ENCODE results near the gene MAP3K14.
A peak's percentile ranks its signal among the peaks of the same experiment; 100 is the strongest.

Gene MAP3K14

DNA sequence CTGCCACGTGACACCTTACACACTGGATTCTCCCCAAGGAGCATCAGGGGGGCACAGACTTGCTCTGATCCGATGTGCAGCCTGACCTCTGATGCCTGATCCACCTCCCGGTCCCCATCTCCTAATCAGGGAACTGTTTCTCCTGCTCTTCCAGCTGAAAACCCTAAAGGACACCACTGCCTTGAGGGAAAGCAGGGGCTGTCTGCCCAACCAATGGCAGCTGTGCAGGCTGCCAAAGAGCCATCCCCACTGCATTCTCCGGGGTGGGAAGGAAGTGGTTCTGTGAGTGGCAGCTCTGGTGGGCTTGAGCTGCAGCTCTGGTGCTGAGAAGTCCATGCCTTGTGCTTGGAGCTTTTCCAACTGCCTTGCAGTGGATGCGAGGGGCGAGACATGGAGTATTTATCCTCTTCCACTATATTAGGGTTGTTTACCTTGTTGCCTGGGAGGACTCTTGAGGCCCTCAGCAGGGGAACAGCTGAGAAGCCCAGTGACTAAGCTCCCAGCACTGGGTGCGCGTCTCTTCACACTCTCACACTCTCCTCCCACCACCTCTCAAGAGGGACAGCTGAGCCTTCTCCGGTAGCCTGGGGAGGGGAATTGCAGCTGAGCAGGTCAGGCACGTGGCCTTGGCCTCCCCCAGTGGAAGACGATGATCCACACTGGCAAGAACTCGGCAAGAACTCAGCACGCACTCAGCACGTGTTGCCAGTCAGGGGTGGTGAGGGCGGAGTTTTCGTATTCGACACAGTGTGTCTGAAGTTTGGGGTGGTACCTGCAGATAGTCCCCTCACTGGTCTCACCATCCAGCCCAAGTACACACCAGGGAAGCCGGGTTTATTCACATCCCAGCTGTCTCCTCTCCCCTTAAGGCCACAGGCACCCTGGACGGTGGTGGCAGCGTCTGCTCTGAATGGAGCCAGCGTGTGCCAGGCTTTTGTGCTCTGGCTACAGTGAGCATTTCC, 33.9 kb downstream of the MAP3K14 start:
- no peak for TF ChIP-seq CTCF (IDR thresholded peaks at IDR 0.05; ENCODE audit: low read depth, low read length, missing control alignments)

GRCh38 chr17:45279898-45280297, 36.9 kb downstream of the MAP3K14 start:
- DNase-seq (ENCODE audit: extremely low read depth, low read depth): no peak
- H3K4me3 ChIP-seq (replicated peaks; ENCODE audit: low read depth, low read length): no peak overlapping the region
- no peak for TF ChIP-seq CTCF (IDR thresholded peaks at IDR 0.05; ENCODE audit: low read depth, low read length, missing control alignments)

More for the DNA sequence above, 33.9 kb downstream of the MAP3K14 start:
- H3K4me3 ChIP-seq (replicated peaks; ENCODE audit: low read depth, low read length): no peak overlapping the region
- DNase-seq (ENCODE audit: extremely low read depth, low read depth): no peak

GRCh38 chr17:45277992-45278391, 38.8 kb downstream of the MAP3K14 start:
- no peak for DNase-seq (ENCODE audit: extremely low read depth, low read depth)
- H3K4me3 ChIP-seq (replicated peaks; ENCODE audit: low read depth, low read length): no peak overlapping the region

DNA sequence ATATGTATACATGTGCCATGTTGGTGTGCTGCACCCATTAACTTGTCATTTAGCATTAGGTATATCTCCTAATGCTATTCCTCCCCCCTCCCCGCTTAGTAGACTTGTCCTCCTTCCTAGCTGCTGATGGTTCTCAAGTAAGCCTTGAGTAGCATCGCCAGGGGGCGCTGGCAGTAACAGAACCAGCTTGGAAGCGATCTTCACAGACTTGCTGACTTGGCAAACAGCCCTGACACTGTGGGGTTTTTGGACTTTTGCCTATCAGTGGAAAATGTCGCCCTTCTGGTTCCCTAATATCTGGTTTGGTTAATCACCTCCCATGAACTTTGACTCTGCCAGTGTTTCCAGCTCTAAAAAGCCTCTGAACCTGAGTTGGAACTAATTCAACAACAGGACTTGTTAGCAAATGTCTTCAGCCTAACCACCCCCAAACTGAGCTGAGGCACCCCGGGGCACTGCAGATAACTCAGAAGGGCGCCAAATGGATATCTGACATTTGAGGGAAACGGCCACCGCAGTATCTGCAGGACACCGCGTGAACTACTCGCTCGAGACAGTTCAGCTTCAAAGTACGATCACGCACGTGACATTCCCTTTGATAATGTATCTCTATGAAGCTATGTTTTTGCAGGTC, 39.5 kb downstream of the MAP3K14 start:
- no peak overlapping the region for H3K4me3 ChIP-seq (replicated peaks; ENCODE audit: low read depth, low read length)
- DNase-seq (ENCODE audit: extremely low read depth, low read depth): peak; percentile 79
- TF ChIP-seq CTCF (IDR thresholded peaks at IDR 0.05; ENCODE audit: low read depth, low read length, missing control alignments): peak; percentile 86

More at GRCh38 chr17:45277992-45278391, 38.8 kb downstream of the MAP3K14 start:
- no peak for TF ChIP-seq CTCF (IDR thresholded peaks at IDR 0.05; ENCODE audit: low read depth, low read length, missing control alignments)

GRCh38 chr17:45276031-45276430, 40.8 kb downstream of the MAP3K14 start:
- TF ChIP-seq CTCF (IDR thresholded peaks at IDR 0.05; ENCODE audit: low read depth, low read length, missing control alignments): no peak
- H3K4me3 ChIP-seq (replicated peaks; ENCODE audit: low read depth, low read length): no peak overlapping the region
- DNase-seq (ENCODE audit: extremely low read depth, low read depth): peak; percentile 59

DNA sequence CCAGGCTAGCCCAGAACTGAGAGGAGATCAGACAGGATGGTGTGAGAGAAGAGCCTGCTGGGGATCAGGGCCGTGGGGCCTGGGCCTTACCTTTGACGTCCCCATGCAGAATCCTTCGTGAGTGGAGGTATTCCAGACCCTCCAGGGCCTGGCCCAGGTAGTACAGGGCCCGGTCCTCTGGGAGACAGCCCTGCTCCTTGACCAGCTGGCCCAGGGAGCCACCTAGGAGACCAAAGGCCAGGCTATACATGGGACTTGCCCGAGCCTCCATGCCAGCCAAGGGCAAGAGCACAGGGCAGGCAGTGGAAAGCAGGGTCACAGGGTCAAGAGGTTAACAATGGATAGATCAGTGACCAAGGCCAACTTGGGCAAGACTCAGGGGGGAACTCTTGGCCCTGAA, 42.8 kb downstream of the MAP3K14 start:
- no peak for TF ChIP-seq CTCF (IDR thresholded peaks at IDR 0.05; ENCODE audit: low read depth, low read length, missing control alignments)
- DNase-seq (ENCODE audit: extremely low read depth, low read depth): no peak

More for the DNA sequence above, 42.8 kb downstream of the MAP3K14 start:
- no peak overlapping the region for H3K4me3 ChIP-seq (replicated peaks; ENCODE audit: low read depth, low read length)
